Thymus (tissue), 11 donors: ENCODE data around the gene HAP1. TPM values are rescaled to one million over a fixed set of nuclear protein-coding genes. Genes with fewer than 3 reads are reported as not detected.
"Not testable (repeated sequence)": the region's sequence is repeated elsewhere in the genome, so short reads cannot be mapped to it uniquely, and the experiment has no call there.

ENCODE experiments used
- DNase-seq, 9 donors: peaks; one replicate each; pipeline ENCODE4 v3.0.0-alpha.2; 2013; ENCODE audit warnings: low spot score in 9 of 9, low read depth in 6 of 9, missing footprints in 1 of 9
- H3K27ac ChIP-seq, 2 donors: one replicate each; pipeline ENCODE4 v1.5.1; 2013; ENCODE audit warnings: control low read depth in 1 of 2, low read depth in 1 of 2, low read length in 1 of 2, mild to moderate bottlenecking in 1 of 2, moderate library complexity in 1 of 2
- H3K27me3 ChIP-seq, 2 donors: one replicate each; pipeline ENCODE4 v1.5.1; 2013; ENCODE audit warnings: low read length in 1 of 2; ENCODE audit not compliant: control insufficient read depth in 2 of 2, insufficient read depth in 1 of 2
- H3K36me3 ChIP-seq, 2 donors: one replicate each; pipeline ENCODE4 v1.5.1; 2013; ENCODE audit warnings: low read length in 1 of 2, mild to moderate bottlenecking in 1 of 2, moderate library complexity in 1 of 2; ENCODE audit not compliant: control insufficient read depth in 2 of 2, insufficient read depth in 2 of 2
- H3K4me1 ChIP-seq, 2 donors: one replicate each; pipeline ENCODE4 v1.5.1; 2013; ENCODE audit warnings: low read length in 2 of 2; ENCODE audit not compliant: control insufficient read depth in 2 of 2, insufficient read depth in 2 of 2
- H3K4me3 ChIP-seq, 2 donors: one replicate each; pipeline ENCODE4 v1.5.1; 2013; ENCODE audit warnings: low read length in 2 of 2, control low read depth in 1 of 2, mild to moderate bottlenecking in 1 of 2
- H3K9me3 ChIP-seq, 2 donors: one replicate each; pipeline ENCODE4 v1.5.1; 2013; ENCODE audit warnings: low read length in 1 of 2, mild to moderate bottlenecking in 1 of 2; ENCODE audit not compliant: control insufficient read depth in 2 of 2, insufficient read depth in 1 of 2
- whole genome bisulfite sequencing: extraction: QIAGEN DNeasy Blood & Tissue Kit; methylation state at CpG from one replicate; pipeline ENCODE4 v1.1.7; 2013; 5-methylcytosine and 5-hydroxymethylcytosine counted together
- polyA plus RNA-seq: library from polyadenylated mRNA; stranded (reverse); fragments of 200-250 nt; gene quantifications from one replicate; pipeline ENCODE4 v1.2.3, GENCODE V29; 2013
- total RNA-seq: library from RNA; stranded (reverse); fragments of 120-200 nt; gene quantifications from one replicate; pipeline ENCODE4 v1.2.4, GENCODE V29; 2013
- donor health status: healthy.

HAP1 gene
- total and polyA plus RNA-seq, 2 donors: 0.33 to 4.0 TPM

DNA sequence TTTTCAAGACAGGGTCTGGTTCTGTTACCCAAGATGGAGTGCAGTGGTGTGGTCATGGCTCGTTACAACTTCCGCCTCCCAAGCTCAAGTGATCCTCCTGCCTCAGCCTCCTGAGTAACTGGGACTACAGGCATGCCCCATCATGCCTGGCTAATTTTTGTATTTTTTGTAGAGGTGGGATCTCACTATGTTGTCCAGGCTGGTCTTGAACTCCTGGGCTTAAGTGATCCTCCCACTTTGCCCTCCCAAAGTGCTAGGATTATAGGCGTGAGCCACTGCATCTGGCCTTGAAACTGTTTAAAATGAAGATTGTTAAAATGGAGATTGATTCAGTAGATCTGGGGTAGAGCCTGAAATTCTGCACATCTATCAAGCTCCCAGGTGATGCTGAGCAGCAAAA lies 33.6 kb downstream of the HAP1 start:
- peaks cover 0 to 17% of the 10 kb centered on the region in 2 donors for H3K4me1 ChIP-seq
- WGBS: 96% methylated on average over 3 of the region's 3 CpGs
- H3K36me3 ChIP-seq, H3K27me3 ChIP-seq, H3K27ac ChIP-seq, H3K4me3 ChIP-seq, H3K9me3 ChIP-seq, DNase-seq: not testable (repeated sequence)

DNA sequence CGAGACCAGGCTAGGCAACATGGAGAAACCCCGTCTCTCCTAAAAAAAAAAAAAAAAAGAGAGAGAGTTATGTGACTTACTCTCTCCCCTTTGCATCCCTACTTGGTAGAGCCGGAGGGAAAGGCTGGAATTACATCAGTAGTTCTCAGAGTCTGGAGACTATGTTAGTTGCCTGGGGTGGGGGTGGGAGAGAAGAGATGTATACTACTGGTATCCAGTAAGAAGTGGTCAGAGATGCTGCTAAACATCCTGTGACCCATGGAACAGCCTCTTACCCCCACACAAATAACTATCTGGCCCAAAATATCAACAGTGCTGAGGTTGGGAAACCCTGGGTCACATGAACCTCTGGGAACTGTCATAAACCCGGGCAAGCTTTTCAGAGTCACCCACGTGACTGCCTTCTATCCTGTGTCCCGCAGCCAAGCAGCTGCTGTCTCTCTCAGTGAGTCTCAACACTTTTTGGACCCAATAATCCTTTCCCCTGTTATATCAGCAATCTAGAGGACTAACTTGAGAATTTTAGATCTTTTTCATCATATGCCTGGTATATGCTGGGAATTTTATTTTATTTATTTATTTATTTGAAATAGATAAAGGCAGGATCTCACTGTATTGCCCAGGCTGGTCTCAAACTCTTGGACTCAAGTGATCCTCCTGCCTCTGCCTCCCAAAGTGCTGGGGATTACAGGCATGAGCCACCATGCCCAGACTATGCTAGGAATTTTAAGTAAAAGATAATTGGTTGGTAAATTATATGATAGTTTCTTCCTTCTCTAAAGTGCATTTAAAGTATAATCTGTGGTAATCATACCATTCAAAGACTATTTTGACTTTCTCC lies 37.1 kb downstream of the HAP1 start:
- H3K4me1 ChIP-seq: peaks cover 0 to 17% of the 10 kb centered on the region in 2 donors
- peak overlapping the region in 1 of 2 donors; percentile 78 for H3K27ac ChIP-seq
- no peaks in the 10 kb centered on the region for H3K27me3 ChIP-seq
- H3K4me3 ChIP-seq: no peak overlapping the region
- peak in 1 of 9 donors; percentile 49 for DNase-seq
- 66% methylated on average over 6 of the region's 6 CpGs for WGBS
- peaks cover 25 to 27% of the 10 kb centered on the region in 2 donors for H3K36me3 ChIP-seq
- no peaks in the 10 kb centered on the region for H3K9me3 ChIP-seq

DNA sequence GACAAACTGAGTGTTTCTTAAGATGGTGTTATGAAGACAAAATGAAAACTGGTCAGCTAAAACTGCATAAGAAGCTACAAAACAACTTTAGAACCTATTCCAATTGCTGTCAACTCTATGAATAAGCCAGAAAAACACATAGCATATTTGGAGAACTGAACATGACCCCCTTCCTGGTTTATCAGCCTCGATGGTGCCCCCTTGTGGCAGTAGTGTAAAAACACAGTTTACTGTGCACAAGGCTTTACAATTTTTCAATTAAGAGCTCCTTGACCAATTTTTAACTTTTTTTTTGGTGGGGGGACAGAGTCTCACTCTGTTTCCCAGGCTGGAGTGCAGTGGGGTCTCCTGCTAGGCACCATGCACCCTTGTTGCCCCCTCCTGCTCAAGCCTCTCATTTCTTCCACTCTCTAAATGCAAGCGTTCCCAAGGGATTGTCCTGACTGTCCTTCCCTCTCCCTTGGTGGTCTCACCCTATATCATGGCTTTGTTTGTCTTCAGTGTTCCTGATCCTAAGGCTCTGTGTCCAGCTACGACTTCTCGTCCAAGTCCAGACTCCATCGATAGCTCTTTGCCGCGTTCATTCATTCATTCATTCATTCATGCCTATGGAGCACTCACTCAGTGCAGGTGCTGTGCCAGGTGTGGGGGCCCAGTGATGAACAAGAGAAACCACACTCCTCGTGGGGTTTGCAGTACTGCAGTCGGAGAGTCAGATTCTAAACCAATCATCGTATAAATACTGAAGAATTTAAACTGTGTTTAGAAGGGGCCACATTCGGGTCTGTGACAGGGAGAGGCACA lies 38.3 kb downstream of the HAP1 start:
- Histone ChIP-seq H3K27me3 (no peaks in the 10 kb centered on the region), H3K9me3 (no peaks in the 10 kb centered on the region), H3K27ac (peak overlapping the region in 1 of 2 donors; percentile 78), H3K36me3 (peaks cover 36 to 39% of the 10 kb centered on the region in 2 donors), H3K4me3 (no peak overlapping the region), H3K4me1 (peaks cover 0 to 18% of the 10 kb centered on the region in 2 donors)
- WGBS: 60% methylated on average over 11 of the region's 11 CpGs
- peak in 6 of 9 donors; percentile 60 to 89 (median 72) for DNase-seq

DNA sequence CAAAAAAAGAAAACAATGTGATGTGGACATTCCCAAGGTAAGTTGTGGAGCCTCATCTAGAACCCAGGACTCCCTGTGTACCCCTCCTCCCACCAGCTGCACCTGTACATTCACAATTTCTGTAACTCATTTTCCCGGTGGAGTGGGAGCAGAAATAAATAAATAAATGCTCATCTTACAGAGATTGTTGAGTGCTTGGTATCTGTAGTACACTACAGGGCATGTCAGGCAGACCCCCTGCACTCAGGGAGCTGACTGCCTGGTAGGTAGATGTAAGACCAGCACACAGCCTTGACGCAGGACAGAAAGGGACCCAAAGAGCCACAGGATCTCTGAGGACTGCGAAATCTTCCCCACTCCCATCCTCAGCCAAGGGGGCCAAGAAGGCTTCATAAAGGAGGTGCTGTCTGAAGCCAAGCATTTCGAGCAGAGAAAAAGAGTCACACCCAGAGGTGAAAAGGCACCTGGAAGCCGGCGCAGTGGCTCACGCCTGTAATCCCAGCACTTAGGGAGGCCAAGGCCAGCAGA lies 39.2 kb downstream of the HAP1 start:
- peaks cover 0 to 24% of the 10 kb centered on the region in 2 donors for H3K4me1 ChIP-seq
- no peaks in the 10 kb centered on the region for H3K9me3 ChIP-seq
- 96% methylated on average over 7 of the region's 7 CpGs for WGBS
- H3K4me3 ChIP-seq: no peak overlapping the region
- no peak overlapping the region for H3K27ac ChIP-seq
- peaks cover 46 to 48% of the 10 kb centered on the region in 2 donors for H3K36me3 ChIP-seq
- no peak for DNase-seq
- no peaks in the 10 kb centered on the region for H3K27me3 ChIP-seq

GRCh38 chr17:41692722-41693521 lies 41.5 kb downstream of the HAP1 start:
- Histone ChIP-seq H3K36me3 (peaks cover 55 to 57% of the 10 kb centered on the region in 2 donors), H3K27me3 (peaks cover 0 to 2% of the 10 kb centered on the region in 2 donors), H3K9me3 (no peaks in the 10 kb centered on the region), H3K27ac (no peak overlapping the region), H3K4me3 (no peak overlapping the region), H3K4me1 (peaks cover 0 to 33% of the 10 kb centered on the region in 2 donors)
- 98% methylated on average over 11 of the region's 11 CpGs for WGBS
- DNase-seq: no peak

- Histone ChIP-seq H3K4me1 (peaks cover 0 to 25% of the 10 kb centered on the region in 2 donors), H3K36me3 (peaks cover 55 to 57% of the 10 kb centered on the region in 2 donors), H3K27ac (no peak overlapping the region), H3K9me3 (no peaks in the 10 kb centered on the region), H3K27me3 (peaks cover 0 to 2% of the 10 kb centered on the region in 2 donors), H3K4me3 (no peak overlapping the region)
- no peak for DNase-seq
- WGBS: 97% methylated on average over 10 of the region's 10 CpGs
Measured at GRCh38 chr17:41691031-41691777, 43.2 kb downstream of the HAP1 start.

- H3K36me3 ChIP-seq: peaks cover 55 to 57% of the 10 kb centered on the region in 2 donors
- H3K9me3 ChIP-seq: no peaks in the 10 kb centered on the region
- DNase-seq: no peak
- no peak overlapping the region for H3K4me3 ChIP-seq
- WGBS: 92% methylated on average over 2 of the region's 2 CpGs
- peaks cover 0 to 23% of the 10 kb centered on the region in 2 donors for H3K4me1 ChIP-seq
- peaks cover 0 to 2% of the 10 kb centered on the region in 2 donors for H3K27me3 ChIP-seq
- peak overlapping the region; percentile 15 to 99 for H3K27ac ChIP-seq
Measured at GRCh38 chr17:41690497-41690896, 43.9 kb downstream of the HAP1 start.
